Rectal smooth muscle tissue (tissue), 1 donor: ENCODE data around the gene SULT1C4.
"Not testable (repeated sequence)": the region's sequence is repeated elsewhere in the genome, so short reads cannot be mapped to it uniquely, and the experiment has no call there.

Source experiments
- H3K27ac ChIP-seq: one replicate; pipeline ENCODE4 v1.7.0; 2013; ENCODE audit warnings: low read depth, low read length, inconsistent platforms
- H3K27me3 ChIP-seq: one replicate; pipeline ENCODE4 v1.7.0; 2013; ENCODE audit warnings: low read length; ENCODE audit not compliant: control insufficient read depth, insufficient read depth
- H3K36me3 ChIP-seq: one replicate; pipeline ENCODE4 v1.7.0; 2013; ENCODE audit warnings: low read length; ENCODE audit not compliant: control insufficient read depth, insufficient read depth
- H3K4me1 ChIP-seq: one replicate; pipeline ENCODE4 v1.7.0; 2013; ENCODE audit warnings: low read length; ENCODE audit not compliant: control insufficient read depth, insufficient read depth
- H3K4me3 ChIP-seq: one replicate; pipeline ENCODE4 v1.7.0; 2013; ENCODE audit warnings: low read length
- H3K9ac ChIP-seq: one replicate; pipeline ENCODE4 v1.7.0; 2013; ENCODE audit warnings: low read length

SULT1C4 gene

DNA sequence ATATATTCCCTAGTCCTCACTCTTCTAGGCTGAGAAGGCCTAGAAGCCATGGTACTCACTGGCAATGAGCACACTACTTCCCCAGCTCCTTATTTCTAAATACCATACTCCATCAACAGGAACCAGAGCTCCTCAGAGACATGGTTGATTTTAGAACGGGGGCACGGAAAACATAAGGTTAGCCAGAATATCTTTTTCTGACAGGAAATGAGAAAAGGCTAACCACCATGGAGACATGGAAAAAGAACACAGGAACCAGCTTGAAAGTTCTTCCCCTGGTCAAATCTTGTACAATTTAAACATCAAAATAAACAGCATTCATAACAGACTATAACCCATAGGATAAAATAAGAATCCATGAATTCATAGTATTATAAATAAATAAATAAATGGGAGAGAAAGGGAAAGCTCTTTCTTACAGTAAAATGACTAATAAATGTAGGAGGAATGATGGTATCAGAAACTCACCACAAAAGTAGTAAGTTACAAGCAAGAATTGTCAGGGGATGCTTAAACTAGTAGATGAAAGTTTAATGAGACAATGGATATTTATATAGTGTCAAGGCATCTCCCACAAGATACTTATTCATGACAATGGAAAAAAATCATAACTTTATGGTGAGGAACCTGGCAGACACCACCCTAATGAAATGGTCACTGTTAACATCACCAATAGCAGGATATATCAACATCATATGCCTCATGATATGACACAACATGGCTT, 50.7 kb downstream of the SULT1C4 start:
- Histone ChIP-seq H3K9ac (no peak overlapping the region), H3K4me3 (no peak overlapping the region)

GRCh38 chr2:108435578-108435977, 57.8 kb downstream of the SULT1C4 start:
- not testable (repeated sequence) for H3K4me3 ChIP-seq, H3K9ac ChIP-seq, H3K4me1 ChIP-seq, H3K27ac ChIP-seq, H3K36me3 ChIP-seq, H3K27me3 ChIP-seq

More for the DNA sequence above, 50.7 kb downstream of the SULT1C4 start:
- no peak overlapping the region for H3K27ac ChIP-seq
- H3K4me1 ChIP-seq = no peaks in the 10 kb centered on the region
- no peaks in the 10 kb centered on the region for H3K36me3 ChIP-seq
- no peaks in the 10 kb centered on the region for H3K27me3 ChIP-seq

DNA sequence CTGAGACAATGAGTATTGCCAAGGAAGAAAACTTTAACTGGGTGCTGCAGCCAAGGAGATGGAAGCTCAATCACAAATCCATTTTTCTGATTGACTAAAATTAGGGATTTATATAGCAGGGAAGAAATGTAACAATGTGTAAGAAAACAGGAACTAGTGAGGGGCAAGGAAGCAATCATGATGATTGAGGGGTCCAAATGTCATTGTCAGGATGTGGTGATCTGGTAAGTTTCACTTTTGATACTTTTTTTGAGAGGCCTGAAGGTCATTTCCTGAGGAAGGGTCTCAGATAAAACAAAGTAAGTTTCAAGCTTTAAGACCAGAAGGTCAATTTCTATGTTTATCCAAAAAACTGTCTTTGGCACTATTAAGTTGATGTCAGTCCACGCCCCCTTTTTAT, 59.2 kb downstream of the SULT1C4 start:
- no peaks in the 10 kb centered on the region for H3K4me1 ChIP-seq
- no peak overlapping the region for H3K4me3 ChIP-seq
- H3K36me3 ChIP-seq = no peaks in the 10 kb centered on the region
- no peak overlapping the region for H3K27ac ChIP-seq
- no peak overlapping the region for H3K9ac ChIP-seq
- no peaks in the 10 kb centered on the region for H3K27me3 ChIP-seq
